ENCODE measurements around the gene COMTD1.

DNA sequence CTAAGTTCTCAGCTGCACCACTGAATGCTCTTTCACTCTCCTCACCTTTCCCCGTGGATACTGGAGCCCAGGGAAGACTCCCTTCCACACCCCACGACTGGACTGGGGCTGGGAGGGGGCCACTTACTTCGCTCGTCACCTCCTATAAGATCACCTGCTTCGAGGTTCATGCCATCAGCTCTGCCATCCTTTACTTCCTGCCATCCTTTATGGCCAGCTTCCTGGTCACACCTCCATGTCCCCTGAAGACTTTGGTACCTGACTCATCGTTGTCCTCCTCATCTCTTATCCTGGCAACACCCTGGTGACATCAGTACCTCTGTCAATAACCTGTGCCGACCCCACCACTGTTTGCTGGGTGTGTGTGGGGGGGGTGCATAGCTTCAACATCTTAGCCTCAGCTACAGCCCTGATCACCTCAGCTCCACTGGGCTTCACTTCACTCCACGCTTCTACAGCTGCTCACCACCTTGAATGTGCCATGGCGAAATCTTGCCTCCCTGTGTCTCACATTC is 33.9 kb downstream of the COMTD1 start:
- TF ChIP-seq, protein P1, sequence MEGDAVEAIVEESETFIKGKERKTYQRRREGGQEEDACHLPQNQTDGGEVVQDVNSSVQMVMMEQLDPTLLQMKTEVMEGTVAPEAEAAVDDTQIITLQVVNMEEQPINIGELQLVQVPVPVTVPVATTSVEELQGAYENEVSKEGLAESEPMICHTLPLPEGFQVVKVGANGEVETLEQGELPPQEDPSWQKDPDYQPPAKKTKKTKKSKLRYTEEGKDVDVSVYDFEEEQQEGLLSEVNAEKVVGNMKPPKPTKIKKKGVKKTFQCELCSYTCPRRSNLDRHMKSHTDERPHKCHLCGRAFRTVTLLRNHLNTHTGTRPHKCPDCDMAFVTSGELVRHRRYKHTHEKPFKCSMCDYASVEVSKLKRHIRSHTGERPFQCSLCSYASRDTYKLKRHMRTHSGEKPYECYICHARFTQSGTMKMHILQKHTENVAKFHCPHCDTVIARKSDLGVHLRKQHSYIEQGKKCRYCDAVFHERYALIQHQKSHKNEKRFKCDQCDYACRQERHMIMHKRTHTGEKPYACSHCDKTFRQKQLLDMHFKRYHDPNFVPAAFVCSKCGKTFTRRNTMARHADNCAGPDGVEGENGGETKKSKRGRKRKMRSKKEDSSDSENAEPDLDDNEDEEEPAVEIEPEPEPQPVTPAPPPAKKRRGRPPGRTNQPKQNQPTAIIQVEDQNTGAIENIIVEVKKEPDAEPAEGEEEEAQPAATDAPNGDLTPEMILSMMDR (IDR thresholded peaks at IDR 0.05): no peak
- no peak for TF ChIP-seq POLR2A (IDR thresholded peaks at IDR 0.05)
- no peak for TF ChIP-seq POLR2AphosphoS5 (IDR thresholded peaks at IDR 0.05)
- no peak for TF ChIP-seq EP300 (IDR thresholded peaks at IDR 0.05)
